Gastrocnemius medialis (tissue), 4 donors: ENCODE measurements around the gene MTHFD2L. TPM values are rescaled to one million over a fixed set of nuclear protein-coding genes. Genes with fewer than 3 reads are reported as not detected.

ENCODE experiments used
- ATAC-seq, 2 donors: fragments of 150-250 bp; one replicate each; pipeline ENCODE4 v1.9.1; 2016
- DNase-seq, 2 donors: peaks; one replicate each; pipeline ENCODE4 v3.0.0-alpha.2; 2019
- H3K27ac ChIP-seq, 4 donors: fragments of 200-600 bp; sonication (generic); 1 replicate in 1 of 4; 2 replicates in 3 of 4; pipeline ENCODE4 v1.5.1; 2016 to 2018; ENCODE audit warnings: mild to moderate bottlenecking in 2 of 4, moderate library complexity in 1 of 4
- H3K27me3 ChIP-seq, 3 donors: fragments of 200-600 bp; sonication (generic) in 2 of 3; 1 replicate in 1 of 3; 2 replicates in 2 of 3; pipeline versions ENCODE4 v1.5.1 to v1.6.0; 2016 to 2019; ENCODE audit warnings: mild to moderate bottlenecking in 1 of 3, moderate library complexity in 1 of 3
- H3K36me3 ChIP-seq, 2 donors: fragments of 200-600 bp; sonication (generic) in 1 of 2; one replicate each; pipeline ENCODE4 v1.5.1; 2017 to 2018
- H3K4me1 ChIP-seq, 2 donors: fragments of 200-600 bp; sonication (generic) in 1 of 2; one replicate each; pipeline ENCODE4 v1.5.1; 2016 to 2017; ENCODE audit warnings: mild to moderate bottlenecking in 2 of 2
- H3K4me3 ChIP-seq, 4 donors: fragments of 200-600 bp; sonication (generic) in 3 of 4; 1 replicate in 1 of 4; 2 replicates in 3 of 4; pipeline ENCODE4 v1.5.1; 2016 to 2019; ENCODE audit warnings: mild to moderate bottlenecking in 2 of 4
- H3K9me3 ChIP-seq, 3 donors: fragments of 200-600 bp; sonication (generic) in 2 of 3; 1 replicate in 1 of 3; 2 replicates in 2 of 3; pipeline ENCODE4 v1.5.1; 2016 to 2019
- CTCF ChIP-seq, 5 experiments: fragments of 450-650 bp in 3 of 5; fragments of 200-600 bp in 2 of 5; sonication (generic) in 2 of 5; IDR thresholded peaks in 4 of 5; conservative IDR thresholded peaks in 1 of 5; 1 replicate in 4 of 5; 2 replicates in 1 of 5; pipeline ENCODE4 v1.5.1; 2016 to 2019; ENCODE audit warnings: antibody characterized with exemption in 5 of 5, mild to moderate bottlenecking in 3 of 5, moderate library complexity in 3 of 5
- POLR2A ChIP-seq, 2 donors: fragments of 450-650 bp; IDR thresholded peaks; one replicate each; pipeline ENCODE4 v1.6.1; 2017; ENCODE audit warnings: antibody characterized with exemption in 2 of 2, mild to moderate bottlenecking in 2 of 2, moderate library complexity in 2 of 2
- in situ Hi-C, 4 donors: fragments of 200-750 bp; cut with MboI; loops; one replicate each; pipeline versions ENCODE4 v1.15.0 to v1.8.0; 2017; ENCODE audit warnings: low sequenced_read_pairs in 4 of 4
- intact Hi-C: fragments of 100-400 bp; cut with DNase I; formaldehyde crosslinking; loops from one replicate; pipeline ENCODE4 v1.15.1; 2023; ENCODE audit warnings: low total_unique reads
- total RNA-seq, 4 donors: library from RNA; depleted of rRNA; stranded (reverse); fragments of >200 nt; gene quantifications; one replicate each; pipeline versions ENCODE4 v1.1.0 to v1.2.3, GENCODE V29; 2016

MTHFD2L gene
- total RNA-seq, 4 donors from 2014 or later, result 7.0 to 11.0 (median 7.8) TPM

- no peak for TF ChIP-seq POLR2A (IDR thresholded peaks at IDR 0.05)
- TF ChIP-seq CTCF (IDR thresholded peaks at IDR 0.05 in 4 of 5, conservative IDR thresholded peaks at IDR 0.05 in 1 of 5), result no peak
- ATAC-seq (no peak), DNase-seq (no peak)
- H3K27ac ChIP-seq, result no peak overlapping the region
- H3K27me3 ChIP-seq, result no peaks in the 10 kb centered on the region
- intact Hi-C loops (no loop called here), in situ Hi-C loops (no loop called here)
- H3K4me3 ChIP-seq, result no peak overlapping the region
- no peaks in the 10 kb centered on the region for H3K9me3 ChIP-seq
- no peaks in the 10 kb centered on the region for H3K4me1 ChIP-seq
- H3K36me3 ChIP-seq, result no peaks in the 10 kb centered on the region
These were observed 125.0 kb downstream of the MTHFD2L start for GRCh38 chr4:74282926-74283325.

GRCh38 chr4:74283614-74284013 is 125.7 kb downstream of the MTHFD2L start:
- DNase-seq (no peak), ATAC-seq (no peak)
- TF ChIP-seq POLR2A (IDR thresholded peaks at IDR 0.05) (no peak), CTCF (IDR thresholded peaks at IDR 0.05 in 4 of 5, conservative IDR thresholded peaks at IDR 0.05 in 1 of 5) (no peak)
- intact Hi-C loops (no loop called here), in situ Hi-C loops (no loop called here)
- Histone ChIP-seq H3K36me3 (no peaks in the 10 kb centered on the region), H3K4me1 (no peaks in the 10 kb centered on the region), H3K4me3 (no peak overlapping the region), H3K27ac (no peak overlapping the region), H3K9me3 (no peaks in the 10 kb centered on the region), H3K27me3 (no peaks in the 10 kb centered on the region)

GRCh38 chr4:74284053-74284452 is 126.1 kb downstream of the MTHFD2L start:
- no peaks in the 10 kb centered on the region for H3K4me1 ChIP-seq
- intact Hi-C loops, result no loop called here
- in situ Hi-C loops, result no loop called here
- DNase-seq (no peak), ATAC-seq (no peak)
- TF ChIP-seq POLR2A (IDR thresholded peaks at IDR 0.05), result no peak
- TF ChIP-seq CTCF (IDR thresholded peaks at IDR 0.05 in 4 of 5, conservative IDR thresholded peaks at IDR 0.05 in 1 of 5), result no peak
- H3K27ac ChIP-seq, result no peak overlapping the region
- no peak overlapping the region for H3K4me3 ChIP-seq
- no peaks in the 10 kb centered on the region for H3K27me3 ChIP-seq
- H3K9me3 ChIP-seq, result no peaks in the 10 kb centered on the region
- no peaks in the 10 kb centered on the region for H3K36me3 ChIP-seq

- intact Hi-C loops (no loop called here), in situ Hi-C loops (no loop called here)
- H3K4me3 ChIP-seq, result no peak overlapping the region
- no peak overlapping the region for H3K27ac ChIP-seq
- H3K9me3 ChIP-seq, result no peaks in the 10 kb centered on the region
- H3K36me3 ChIP-seq, result no peaks in the 10 kb centered on the region
- H3K27me3 ChIP-seq, result no peaks in the 10 kb centered on the region
- ATAC-seq, result no peak
- DNase-seq, result no peak
- TF ChIP-seq POLR2A (IDR thresholded peaks at IDR 0.05) (no peak), CTCF (IDR thresholded peaks at IDR 0.05 in 4 of 5, conservative IDR thresholded peaks at IDR 0.05 in 1 of 5) (no peak)
- H3K4me1 ChIP-seq, result no peaks in the 10 kb centered on the region
These were observed 129.2 kb downstream of the MTHFD2L start for GRCh38 chr4:74287164-74287563.

GRCh38 chr4:74287791-74288190 is 129.9 kb downstream of the MTHFD2L start:
- Histone ChIP-seq H3K27ac (no peak overlapping the region), H3K9me3 (no peaks in the 10 kb centered on the region), H3K4me3 (no peak overlapping the region), H3K4me1 (no peaks in the 10 kb centered on the region), H3K27me3 (no peaks in the 10 kb centered on the region), H3K36me3 (no peaks in the 10 kb centered on the region)
- in situ Hi-C loops, result no loop called here
- TF ChIP-seq POLR2A (IDR thresholded peaks at IDR 0.05), result no peak
- no peak for TF ChIP-seq CTCF (IDR thresholded peaks at IDR 0.05 in 4 of 5, conservative IDR thresholded peaks at IDR 0.05 in 1 of 5)
- DNase-seq (no peak), ATAC-seq (no peak)
- intact Hi-C loops, result no loop called here
